GM21447 (cell line): ENCODE data around the gene S100A16.
A peak's percentile ranks its signal among the peaks of the same experiment; 100 is the strongest.
"Not testable (repeated sequence)": the region's sequence is repeated elsewhere in the genome, so short reads cannot be mapped to it uniquely, and the experiment has no call there.

Experiments used
- ATAC-seq: cut with Tn5 transposase; IDR thresholded peaks from one replicate; pipeline ENCODE4 v1.9.1; 2021; ENCODE audit not compliant: unreplicated experiment

The S100A16 gene

DNA sequence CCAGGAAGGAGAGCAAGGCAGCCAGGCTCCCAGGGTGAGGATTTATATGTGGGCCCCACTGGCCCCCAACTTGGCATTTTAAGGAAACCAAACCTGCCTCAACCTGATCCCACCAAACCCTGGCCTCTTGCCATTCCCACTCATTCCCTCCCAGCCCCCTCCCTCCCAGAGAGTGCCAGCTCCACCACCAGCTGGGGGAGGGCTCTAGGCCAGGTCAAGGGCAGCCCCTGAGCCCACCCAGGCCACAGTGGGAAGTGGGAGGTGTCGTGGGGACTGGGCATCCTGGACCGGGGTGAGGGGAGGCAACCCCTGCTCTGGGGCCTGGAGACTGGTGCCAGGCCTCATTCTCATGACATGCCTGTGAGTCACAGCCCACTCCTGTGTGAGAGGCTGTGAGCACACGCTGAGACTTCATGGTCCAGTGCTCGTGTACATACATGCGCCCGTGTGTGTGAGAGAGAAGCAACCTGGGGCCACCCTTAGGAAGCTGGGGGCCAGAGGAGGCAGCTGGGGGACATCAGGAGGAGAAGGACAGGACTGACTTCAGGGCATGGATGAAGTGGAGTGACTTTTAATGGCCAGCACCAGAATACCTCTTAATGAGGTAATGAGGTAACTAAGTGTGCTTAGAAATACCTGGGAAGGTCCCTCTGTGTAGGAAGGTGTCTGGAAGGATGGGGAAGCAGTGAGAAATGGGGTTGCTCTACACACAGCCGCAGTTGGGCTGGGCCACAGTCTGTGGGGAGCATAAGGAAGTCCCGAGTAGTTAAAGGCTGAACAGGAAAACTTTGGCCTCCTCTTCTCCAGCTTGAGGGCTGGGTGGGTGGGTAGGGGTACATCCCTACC lies 47.2 kb downstream of the S100A16 start, which contains the start of gene S100A2:
Gene S100A2 (minus strand): TSS at position 316 of the 846 bp plus-strand sequence. CDS start 1,967 bp downstream, outside the sequence.
- ATAC-seq, result peak; percentile 42

DNA sequence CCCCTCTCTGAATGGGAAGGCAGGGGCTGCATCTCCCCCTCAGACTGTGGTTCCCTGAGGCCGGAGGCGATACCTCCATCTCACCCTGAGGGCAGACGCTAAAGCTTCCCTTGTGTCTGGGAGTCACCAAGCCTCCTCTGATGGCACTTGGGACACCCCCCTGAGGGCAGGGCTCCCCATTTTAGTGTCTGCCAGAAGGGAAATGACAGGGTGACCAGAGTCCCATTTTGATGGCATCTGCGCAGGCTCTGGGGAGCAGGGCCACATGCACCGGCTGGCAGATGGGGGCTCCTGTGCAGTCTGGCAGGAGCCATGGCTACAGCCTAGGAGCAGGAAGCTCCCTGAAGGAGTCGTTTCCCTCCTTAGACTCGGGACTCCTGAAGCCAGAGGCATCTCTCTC lies 48.9 kb downstream of the S100A16 start:
- no peak for ATAC-seq

DNA sequence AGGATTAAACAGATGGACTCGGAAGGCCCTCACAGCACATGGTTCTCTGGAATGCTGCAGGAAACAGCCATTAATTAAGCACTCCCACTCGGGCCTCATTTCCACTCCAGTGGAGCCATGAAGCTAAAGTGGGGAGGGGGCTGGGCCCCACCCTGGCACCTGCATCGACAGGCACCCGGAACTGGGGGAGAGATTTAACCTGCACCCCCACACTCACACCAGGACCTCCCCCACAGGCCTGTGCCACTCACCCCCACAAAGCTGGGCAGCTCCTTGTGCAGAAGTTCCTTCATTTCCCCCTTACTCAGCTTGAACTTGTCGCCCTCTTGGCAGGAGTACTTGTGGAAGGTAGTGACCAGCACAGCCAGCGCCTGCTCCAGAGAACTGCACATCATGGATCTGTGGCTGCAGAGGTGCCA lies 49.4 kb downstream of the S100A16 start:
- no peak for ATAC-seq

- ATAC-seq, result not testable (repeated sequence)
Measured at GRCh38 chr1:153562021-153562420, 50.9 kb downstream of the S100A16 start.

DNA sequence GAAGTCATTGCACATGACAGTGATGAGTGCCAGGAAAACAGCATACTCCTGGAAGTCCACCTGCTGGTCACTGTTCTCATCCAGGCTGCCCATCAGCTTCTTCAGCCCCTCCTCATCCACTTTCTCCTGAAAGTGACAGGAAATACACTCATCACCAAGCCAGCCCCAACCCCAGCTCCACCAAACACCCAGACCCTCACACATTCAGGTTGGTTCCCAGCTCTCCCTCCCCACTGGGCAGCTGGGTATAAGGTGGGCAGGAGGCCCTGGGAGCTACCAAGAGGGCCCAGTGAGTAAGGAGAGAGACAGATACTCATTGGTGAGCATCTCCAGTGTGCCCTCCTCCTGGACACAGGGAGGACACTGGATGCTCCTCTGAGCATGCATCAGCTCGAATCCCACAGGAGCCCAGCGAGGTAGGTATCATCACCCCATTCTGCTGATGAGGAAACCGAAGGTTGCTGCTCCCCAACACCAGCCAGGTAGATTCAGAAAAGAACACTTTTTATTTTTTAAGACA lies 51.4 kb downstream of the S100A16 start:
- ATAC-seq, result no peak

DNA sequence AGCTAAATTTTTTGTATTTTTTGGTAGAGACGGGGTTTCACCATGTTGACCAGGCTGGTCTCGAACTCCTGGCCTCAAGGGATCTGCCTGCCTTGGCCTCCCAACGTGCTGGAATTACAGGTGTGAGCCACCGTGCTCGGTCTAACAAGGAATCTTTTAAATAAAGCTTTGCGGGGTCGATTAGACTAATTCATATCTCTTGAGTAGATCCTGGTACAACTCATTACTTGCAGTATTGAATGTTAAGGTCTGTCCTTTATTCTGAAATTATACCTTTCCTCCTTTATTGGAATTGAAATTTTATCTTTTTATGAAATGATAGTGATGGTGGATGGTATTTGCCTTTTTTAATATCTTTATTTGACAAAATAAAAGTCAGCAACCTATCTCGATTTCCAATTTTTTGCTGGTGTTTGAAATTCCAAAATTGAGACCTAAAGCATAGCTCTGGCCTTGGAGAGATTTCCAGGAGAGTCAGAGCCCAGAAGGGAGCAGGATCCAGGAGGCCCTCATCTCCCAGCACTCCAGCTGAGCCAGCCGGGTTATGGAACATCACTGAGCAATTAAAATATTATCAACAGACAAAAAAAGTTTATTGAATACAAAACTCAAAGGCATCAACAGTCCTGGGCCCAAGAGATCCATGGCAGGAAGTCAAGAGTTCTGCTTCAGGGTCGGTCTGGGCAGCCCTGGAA lies 52.0 kb downstream of the S100A16 start:
- no peak for ATAC-seq

DNA sequence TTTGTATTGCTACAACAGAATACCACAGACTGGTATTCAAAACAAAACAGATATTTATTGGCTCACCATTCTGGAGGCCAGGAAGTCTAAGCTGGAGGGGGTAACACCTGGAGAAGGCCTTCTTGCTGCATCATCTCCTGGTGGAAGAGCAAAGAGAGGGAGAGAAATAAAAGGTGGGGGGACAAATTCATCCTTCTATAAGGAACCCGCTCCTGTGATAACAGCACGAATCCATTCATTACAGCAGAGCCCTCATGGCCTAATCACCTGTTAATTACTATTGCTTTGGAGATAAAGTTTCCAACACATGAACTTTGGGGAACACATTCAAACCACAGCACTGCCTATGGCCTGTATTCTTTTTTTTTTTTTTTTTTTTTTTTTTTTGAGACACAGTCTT lies 52.7 kb downstream of the S100A16 start:
- ATAC-seq, result no peak

DNA sequence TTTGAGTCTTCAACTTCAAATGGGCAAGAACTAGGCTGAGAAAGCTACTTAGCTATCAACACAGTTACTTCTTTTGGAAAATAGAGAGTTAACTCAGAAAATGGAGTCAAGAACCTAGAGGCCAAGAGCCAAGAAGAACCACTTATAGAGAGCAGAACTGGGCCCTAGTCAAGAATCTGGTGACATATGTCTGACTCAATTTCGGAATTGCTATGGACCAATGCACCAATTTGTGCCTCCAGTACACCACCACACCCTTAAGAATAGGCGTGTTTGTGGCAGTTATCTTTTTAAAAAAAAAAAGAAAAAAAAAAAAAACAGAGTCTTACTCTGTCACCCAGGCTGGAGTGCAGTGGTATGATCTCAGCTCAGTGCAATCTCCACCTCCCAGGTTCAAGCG lies 55.1 kb downstream of the S100A16 start:
- no peak for ATAC-seq
